Neural progenitor cell (in vitro differentiated cells): ENCODE data around the gene MARCHF4.

Experiments
- CTCF ChIP-seq: fragments of 200-600 bp; sonication (generic); IDR thresholded peaks from 2 replicates; pipeline ENCODE4 v1.5.1; 2017; ENCODE audit warnings: antibody characterized with exemption, mild to moderate bottlenecking
- EZH2 ChIP-seq: fragments of 200-600 bp; sonication (generic); IDR thresholded peaks from 2 replicates; pipeline ENCODE4 v1.6.1; 2017; ENCODE audit warnings: antibody characterized with exemption, mild to moderate bottlenecking, moderate library complexity
- EZH2phosphoT487 ChIP-seq: fragments of 200-600 bp; sonication (generic); IDR thresholded peaks from 2 replicates; pipeline ENCODE4 v1.6.1; 2017; ENCODE audit warnings: antibody characterized with exemption

DNA sequence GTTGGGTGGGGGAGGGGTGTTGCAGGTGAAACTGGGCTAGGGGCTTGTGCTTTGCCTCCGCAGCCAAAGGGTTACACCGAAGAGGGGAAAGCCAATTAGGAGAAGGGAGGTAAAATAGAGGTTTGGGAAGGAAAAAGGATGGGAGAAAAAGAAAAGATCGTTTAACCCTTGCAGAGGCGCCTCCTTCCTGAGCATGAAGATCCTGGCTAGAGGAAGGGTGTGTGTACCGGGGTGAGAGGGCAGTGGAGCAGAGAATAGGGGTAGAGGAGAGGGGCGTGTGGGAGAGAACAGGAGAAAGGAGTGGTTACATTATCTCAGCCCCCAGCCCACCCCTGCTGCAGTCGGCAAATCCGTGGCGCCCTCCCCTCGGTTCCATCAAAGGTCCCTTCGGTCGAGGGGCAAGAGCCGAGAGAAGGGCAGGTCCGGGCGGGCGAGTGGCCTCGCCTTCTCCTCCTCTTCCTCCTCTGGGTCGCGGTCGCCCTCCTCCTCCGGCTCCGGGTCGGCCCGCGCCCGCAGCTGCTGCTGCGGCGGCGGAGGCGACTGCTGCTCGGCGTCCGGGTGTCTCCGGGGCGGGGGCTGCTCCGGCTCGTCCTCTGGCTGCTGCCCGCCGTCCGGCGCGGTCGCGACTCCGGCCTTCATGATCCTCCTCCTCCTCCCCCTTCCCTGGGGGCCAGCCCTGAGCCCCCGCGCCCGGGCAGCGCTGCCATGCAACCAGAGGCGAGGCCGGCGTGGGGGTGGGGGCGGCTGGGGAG is 1.1 kb downstream of the MARCHF4 start:
- TF ChIP-seq EZH2 (no peak), CTCF (no peak), EZH2phosphoT487 (no peak)
